ENCODE data around the gene NKAIN2.

The NKAIN2 gene

DNA sequence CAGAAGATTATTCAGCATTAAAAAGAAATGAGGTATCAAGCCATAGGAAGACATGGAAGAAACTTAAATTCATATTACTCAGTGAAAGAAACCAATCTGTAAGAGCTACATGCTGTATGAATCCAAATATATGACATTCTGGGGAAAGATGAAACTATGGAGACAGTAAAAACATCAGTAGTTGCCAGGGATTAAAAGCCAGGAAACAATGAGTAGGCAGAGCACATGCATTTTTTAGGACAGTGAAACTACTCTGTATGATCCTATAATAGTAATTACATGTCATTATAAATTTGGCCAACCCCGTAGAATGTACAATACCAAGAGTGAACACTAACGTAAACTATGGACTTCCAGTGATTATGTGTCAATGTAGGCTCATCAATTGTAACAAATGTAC is 1065.8 kb downstream of the NKAIN2 start:
- DNase-seq = no peak

GRCh38 chr6:124870611-124871459 is 1067.2 kb downstream of the NKAIN2 start:
- DNase-seq = no peak

DNA sequence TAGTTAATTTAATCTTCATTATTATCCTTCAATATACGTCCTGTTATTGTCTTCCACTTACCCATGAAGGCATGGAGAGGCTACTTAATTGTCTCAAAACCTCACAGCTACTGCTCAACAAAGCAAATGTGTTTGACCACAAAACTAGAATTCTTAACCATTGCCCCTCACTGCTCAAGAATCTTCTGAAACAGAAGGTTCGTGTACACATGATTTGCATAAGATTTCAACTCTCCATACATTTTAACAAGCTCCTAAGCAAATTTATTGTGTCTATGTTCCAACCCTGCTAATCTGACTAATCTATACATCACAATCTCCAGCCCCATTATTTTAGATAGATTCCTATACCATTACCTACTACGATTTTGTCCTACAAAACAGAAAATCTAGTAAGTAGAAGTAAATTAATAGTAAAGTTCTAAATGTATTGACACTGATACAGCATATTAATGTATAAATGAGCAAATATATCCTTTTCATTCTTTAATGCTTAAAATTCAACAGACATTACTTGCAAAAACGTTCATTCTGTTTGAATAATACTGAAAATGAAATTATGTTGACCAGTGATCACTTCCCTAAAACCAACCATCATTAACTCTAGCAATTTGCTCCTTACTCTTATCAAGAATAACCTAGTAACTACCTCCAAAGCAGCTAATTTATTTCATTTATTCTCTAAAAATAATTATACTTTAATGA is 1068.8 kb downstream of the NKAIN2 start:
- DNase-seq = no peak

GRCh38 chr6:124873066-124873410 is 1069.4 kb downstream of the NKAIN2 start:
- DNase-seq = no peak

Data from activated CD4-positive, alpha-beta T cell treated with anti-CD3 and anti-CD28 coated beads, Interleukin-2, amount 50 U/mL, for 4 hours (primary cell).